ENCODE data around the gene CCL11. TPM values are rescaled to one million over a fixed set of nuclear protein-coding genes. Genes with fewer than 3 reads are reported as not detected.

CCL11 gene
- total RNA-seq, 1 experiment from 2014 or later: not detected

- H3K9me3 ChIP-seq (ENCODE audit: control insufficient read depth, insufficient read depth, low read depth, low read length): no peaks in the 10 kb centered on the region
- ATAC-seq (no peak), DNase-seq (ENCODE audit: low read depth, low spot score) (no peak)
- H3K4me1 ChIP-seq (ENCODE audit: control insufficient read depth, insufficient read depth, low read length): no peaks in the 10 kb centered on the region
- in situ Hi-C loops (cut with HindIII; ENCODE audit: low pct_unique_long_range_greater_than_20kb, low sequenced_read_pairs): no loop called here
- no peaks in the 10 kb centered on the region for H3K36me3 ChIP-seq (ENCODE audit: control insufficient read depth, insufficient read depth, low read length)
- H3K4me3 ChIP-seq (ENCODE audit: low read depth in 2 of 2, low read length in 2 of 2): no peak overlapping the region
- no peak for TF ChIP-seq TCF7L2 (IDR thresholded peaks at IDR 0.05; ENCODE audit: low read depth, low read length)
- 0 out of 2 replicates have a peak, but pooled peaks have one; percentile 13 for TF ChIP-seq CTCF (IDR thresholded peaks at IDR 0.05)
- BruUV-seq (replicated peaks): no TSS peak
- no peak overlapping the region for H3K27ac ChIP-seq (ENCODE audit: low read length)
- intact Hi-C loops (cut with micrococcal nuclease; ENCODE audit: unreplicated experiment): no loop called here
- ChIA-PET POLR2A (no interaction called here), CTCF (no interaction called here)
- H3K27me3 ChIP-seq (ENCODE audit: control insufficient read depth, insufficient read depth, low read length): no peaks in the 10 kb centered on the region
Measured at GRCh38 chr17:34318474-34318873, 32.9 kb downstream of the CCL11 start.

- Histone ChIP-seq H3K4me1 (ENCODE audit: control insufficient read depth, insufficient read depth, low read length) (no peaks in the 10 kb centered on the region), H3K4me3 (ENCODE audit: low read depth in 2 of 2, low read length in 2 of 2) (no peak within 1 kb of the TSS), H3K36me3 (ENCODE audit: control insufficient read depth, insufficient read depth, low read length) (no peaks in the 10 kb centered on the region), H3K27me3 (ENCODE audit: control insufficient read depth, insufficient read depth, low read length) (no peaks in the 10 kb centered on the region), H3K27ac (ENCODE audit: low read length) (no peak within 1 kb of the TSS), H3K9me3 (ENCODE audit: control insufficient read depth, insufficient read depth, low read depth, low read length) (no peaks in the 10 kb centered on the region)
- in situ Hi-C loops (cut with HindIII; ENCODE audit: low pct_unique_long_range_greater_than_20kb, low sequenced_read_pairs) (no loop called here), intact Hi-C loops (cut with micrococcal nuclease; ENCODE audit: unreplicated experiment) (no loop called here)
- BruUV-seq (replicated peaks): no TSS peak
- no peak for DNase-seq (ENCODE audit: low read depth, low spot score)
- TF ChIP-seq SIN3A (IDR thresholded peaks at IDR 0.05; ENCODE audit: borderline replicate concordance, insufficient read depth, low read depth, low read length) (no peak), CTCF (IDR thresholded peaks at IDR 0.05) (no peak), POLR2AphosphoS5 (IDR thresholded peaks at IDR 0.05; ENCODE audit: low read depth, low read length) (no peak), REST (IDR thresholded peaks at IDR 0.05; ENCODE audit: insufficient read depth in 1 of 2, low read depth in 2 of 2, low read length in 1 of 2) (no peak), TCF7L2 (IDR thresholded peaks at IDR 0.05; ENCODE audit: low read depth, low read length) (no peak)
- ChIA-PET CTCF (interaction anchor here (0.6 kb wide), 1 partner anchor 45 kb away, joined by 3 read pairs; no protein-coding TSS in a partner anchor), POLR2A (no interaction called here)
- no peak for ATAC-seq
Measured at GRCh38 chr17:34319039-34319483, 33.5 kb downstream of the CCL11 start, which contains the start of gene CCL8. TSS of gene CCL8 (plus strand) at chr17:34319435. CDS start at chr17:34319502, 67 bp downstream.

All from Panc1 (cell line).